Limb (tissue), 2 donors: ENCODE results near the gene SLC11A1.

ENCODE experiments used
- DNase-seq, 2 donors: peaks; one replicate each; pipeline ENCODE4 v3.0.0-alpha.2; 2016; ENCODE audit errors: extremely low spot score in 2 of 2

The SLC11A1 gene, protein sequence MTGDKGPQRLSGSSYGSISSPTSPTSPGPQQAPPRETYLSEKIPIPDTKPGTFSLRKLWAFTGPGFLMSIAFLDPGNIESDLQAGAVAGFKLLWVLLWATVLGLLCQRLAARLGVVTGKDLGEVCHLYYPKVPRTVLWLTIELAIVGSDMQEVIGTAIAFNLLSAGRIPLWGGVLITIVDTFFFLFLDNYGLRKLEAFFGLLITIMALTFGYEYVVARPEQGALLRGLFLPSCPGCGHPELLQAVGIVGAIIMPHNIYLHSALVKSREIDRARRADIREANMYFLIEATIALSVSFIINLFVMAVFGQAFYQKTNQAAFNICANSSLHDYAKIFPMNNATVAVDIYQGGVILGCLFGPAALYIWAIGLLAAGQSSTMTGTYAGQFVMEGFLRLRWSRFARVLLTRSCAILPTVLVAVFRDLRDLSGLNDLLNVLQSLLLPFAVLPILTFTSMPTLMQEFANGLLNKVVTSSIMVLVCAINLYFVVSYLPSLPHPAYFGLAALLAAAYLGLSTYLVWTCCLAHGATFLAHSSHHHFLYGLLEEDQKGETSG

DNA sequence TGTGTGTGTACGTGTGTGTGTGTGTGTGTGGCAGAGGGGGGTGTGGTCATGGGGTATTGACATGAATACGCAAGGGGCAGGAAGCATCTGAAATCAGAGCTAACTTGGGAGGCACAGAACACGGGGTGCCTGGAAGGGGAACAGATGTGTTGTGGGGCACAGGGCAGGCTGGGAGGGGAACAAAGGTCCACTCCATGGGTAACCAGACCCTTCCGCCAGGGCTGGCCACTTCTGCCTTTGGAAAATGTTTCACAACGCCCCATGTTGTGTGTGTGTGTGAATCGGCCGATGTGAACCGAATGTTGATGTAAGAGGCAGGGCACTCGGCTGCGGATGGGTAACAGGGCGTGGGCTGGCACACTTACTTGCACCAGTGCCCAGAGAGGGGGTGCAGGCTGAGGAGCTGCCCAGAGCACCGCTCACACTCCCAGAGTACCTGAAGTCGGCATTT lies at the start of gene SLC11A1:
Gene SLC11A1 (plus strand): TSS at position 358 of the 451 bp plus-strand sequence. CDS start 96 bp downstream, outside the sequence.
- no peak for DNase-seq

DNA sequence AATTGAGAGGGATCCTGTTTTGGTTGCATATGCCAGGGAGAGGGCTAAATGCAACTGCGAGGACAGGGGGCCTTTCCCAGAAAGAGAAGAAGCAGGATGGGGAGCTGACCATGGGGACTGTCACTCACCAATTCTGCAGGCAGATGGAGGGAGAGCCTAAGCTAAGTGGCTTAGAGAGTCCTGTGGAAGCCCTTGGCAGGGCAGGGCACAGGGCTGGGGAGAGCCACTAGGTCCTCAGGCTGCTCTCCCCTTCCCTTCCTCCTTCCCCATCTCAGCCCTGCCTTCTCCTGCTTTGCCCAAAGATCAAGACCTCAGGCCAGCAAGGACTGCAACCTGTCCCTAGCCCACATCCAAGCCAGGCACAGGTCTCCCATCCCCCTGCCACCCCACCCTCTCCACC lies 49.8 kb upstream of the SLC11A1 start:
- DNase-seq, result no peak

DNA sequence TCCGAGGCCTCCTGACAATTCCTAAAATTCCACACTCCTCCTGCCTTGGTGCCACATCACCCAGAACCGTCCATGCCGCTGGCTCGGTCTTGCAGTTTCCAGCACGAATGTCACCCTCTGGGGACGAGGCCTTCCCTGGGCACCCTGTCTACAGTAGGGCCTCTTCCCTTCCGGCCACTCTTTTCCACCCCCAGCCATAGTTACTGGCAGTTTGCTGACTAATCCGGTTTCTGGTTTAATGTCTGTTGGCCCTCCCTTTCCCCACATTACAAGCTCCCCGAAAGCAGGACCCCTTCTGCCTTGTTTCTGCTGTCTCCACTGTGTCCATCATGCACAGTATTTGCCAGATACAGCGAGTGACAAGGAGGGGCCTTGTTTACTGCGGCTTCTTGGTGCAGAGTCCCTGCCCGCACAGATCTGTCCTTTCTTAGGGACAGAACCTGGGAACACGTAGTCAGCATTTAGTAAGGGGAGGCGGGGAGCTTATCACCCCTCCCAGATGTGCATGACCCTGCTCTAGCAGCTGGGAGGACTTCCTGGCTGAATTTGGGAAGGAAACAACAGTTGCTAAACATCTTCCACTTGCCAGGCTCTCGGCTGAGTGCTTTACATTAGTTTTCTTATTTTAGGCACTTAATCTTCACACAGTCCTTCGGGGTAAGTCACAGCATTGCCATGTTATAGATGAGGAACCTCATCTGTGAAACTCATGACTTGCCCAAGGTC lies 49.0 kb upstream of the SLC11A1 start:
- no peak for DNase-seq

DNA sequence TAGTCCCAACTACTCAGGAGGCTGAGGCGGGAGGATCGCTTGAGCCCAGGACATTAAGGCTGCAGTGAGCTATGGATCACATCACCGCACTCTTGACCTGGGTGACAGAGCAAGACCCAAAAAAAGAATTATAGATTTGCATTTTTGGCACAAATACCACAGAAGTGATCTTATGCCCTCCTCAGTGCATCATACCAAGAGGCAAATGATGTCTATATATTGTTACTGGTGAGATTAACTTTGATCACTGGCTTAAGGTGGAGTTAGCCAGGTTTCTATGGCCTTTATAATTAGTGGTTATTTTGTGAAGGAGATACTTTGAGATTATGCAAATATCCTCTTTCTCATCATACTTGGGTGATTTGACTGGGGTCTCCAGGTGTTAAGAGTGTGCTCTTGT lies 47.5 kb upstream of the SLC11A1 start:
- DNase-seq, result no peak

DNA sequence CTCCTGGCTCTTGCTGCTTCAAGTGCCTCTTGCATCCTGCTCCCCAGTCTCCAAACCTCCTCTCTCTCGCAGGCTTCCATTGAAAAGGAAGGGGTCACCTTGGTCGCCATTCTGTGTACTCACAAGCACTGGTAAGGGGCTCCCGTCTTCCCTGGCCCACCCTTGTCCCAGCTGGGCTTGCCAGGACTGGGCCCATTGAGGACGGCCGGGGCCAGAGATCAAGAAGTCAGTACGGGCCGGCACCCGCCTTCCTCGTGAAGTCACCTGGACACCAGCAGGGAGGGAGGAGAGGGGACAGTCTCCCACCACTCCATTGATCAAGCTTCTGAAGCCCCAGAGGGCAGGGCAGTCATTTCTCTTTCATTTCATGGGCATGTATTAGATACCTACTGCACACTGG lies 41.4 kb upstream of the SLC11A1 start:
- DNase-seq, result no peak

DNA sequence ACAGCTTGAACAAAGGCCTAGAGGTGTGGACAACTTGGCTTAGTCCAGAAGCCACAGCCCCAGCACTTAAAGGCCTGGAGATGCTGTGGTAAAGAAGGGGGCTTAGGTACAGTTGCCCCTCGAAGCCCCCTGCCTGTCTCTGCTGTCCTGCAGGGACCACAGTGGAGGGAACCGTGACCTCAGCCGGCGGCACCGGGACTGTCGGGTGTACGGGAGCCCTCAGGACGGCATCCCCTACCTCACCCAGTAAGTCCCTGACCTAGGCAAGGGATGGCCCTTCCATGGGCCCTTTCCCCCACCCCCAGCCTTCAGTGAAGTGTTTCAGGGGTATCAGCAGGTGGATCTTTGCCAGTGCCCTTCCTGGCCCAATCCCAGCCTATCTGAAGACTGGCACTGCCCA lies 40.7 kb upstream of the SLC11A1 start:
- DNase-seq, result no peak

DNA sequence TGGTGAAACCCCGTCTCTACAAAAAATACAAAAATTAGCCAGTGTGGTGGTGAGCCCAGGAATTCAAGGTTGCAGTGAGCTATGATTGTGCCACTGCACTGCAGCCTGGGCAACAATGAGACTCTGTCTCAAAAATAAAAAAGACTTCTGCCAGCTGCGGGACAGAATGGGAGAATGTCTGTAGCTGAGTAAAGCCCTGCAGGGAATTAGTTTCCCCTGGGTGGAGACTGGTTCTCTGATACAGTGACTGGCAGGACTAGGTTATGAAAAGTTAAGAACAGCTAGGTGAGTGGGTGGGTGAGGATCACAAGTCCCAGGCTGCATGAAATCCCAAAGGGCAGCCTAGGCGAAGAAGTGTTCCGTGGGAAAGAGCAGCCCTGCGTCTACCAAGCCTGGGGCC lies 39.2 kb upstream of the SLC11A1 start:
- DNase-seq, result no peak

DNA sequence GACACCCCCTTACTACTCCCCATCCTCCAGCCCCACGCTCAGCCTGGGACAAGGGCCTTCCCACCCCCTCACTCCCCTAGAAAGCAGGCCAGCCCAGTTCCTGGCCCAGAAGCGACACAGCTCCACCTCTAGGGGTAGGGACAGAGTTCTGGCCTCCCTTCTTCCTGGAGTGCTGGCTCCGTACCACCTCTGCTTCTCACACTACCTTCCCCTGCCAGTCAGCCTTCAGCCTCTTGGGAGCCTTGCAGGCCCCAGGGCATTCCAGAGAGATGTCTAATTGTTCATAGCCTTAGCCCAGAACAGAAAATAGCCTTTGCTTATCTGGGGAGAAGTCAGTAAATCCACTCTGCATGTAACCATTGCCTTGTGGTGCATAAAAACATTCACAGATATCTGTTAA lies 38.5 kb upstream of the SLC11A1 start:
- no peak for DNase-seq

DNA sequence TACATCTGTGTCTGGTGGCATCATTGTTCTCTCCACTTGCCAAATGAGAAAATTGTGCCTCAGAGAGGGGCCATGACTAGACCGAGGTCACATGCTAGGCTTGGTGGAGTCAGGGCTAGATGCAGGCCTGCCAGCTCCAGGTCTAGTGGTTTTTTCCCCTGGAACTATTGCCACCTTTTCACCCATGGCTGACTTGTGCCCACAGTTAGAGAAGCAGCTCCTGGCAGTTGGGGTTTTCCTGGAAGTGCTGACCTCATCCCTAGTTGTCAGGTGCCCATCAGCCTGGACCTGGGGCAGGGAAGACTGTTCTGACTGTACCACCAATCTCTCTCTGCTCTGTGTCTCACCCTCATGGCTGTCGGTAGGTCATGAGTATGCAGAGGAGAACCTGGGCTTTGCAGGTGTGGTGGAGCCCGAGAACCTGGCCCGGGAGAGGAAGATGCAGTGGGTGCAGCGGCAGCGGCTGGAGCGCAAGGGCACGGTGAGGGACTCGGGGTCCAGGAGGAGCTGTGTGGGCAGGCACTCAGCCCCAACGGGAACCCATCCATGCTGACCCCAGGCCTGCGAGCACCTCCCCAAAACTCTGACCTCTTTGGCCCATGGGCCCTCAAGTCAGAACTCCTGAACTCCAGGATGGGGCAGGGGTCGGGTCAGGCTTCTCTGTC lies 37.9 kb upstream of the SLC11A1 start:
- DNase-seq, result no peak

DNA sequence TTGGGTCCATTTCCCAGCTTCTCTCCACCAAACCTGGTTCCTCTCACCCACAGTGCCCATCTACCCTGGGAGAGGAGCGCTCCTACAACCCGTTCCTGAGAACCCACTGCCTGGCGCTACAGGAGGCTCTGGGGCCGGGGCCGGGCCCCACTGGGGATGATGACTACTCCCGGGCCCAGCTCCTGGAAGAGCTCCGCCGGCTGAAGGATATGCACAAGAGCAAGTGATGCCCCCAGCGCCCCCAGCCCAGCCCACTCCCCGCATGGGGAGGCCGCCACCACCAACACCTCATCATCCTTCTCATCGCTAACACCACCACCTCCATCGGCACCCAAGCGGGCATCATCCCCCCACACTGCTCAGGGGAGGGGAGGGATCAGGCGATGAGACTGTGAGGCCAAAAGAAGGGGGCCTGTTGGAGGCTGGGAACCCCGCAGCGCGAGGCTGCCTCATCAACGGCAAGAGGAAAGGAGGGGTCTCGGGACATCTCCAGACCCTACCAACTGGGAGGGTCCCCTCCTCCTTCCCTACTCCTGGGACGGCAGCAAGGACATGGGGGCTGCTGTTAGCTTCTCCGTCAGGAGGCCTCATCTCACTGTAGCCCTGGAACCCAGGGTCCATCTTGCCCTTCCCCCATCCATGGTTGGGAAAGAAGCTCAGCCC lies 37.2 kb upstream of the SLC11A1 start:
- no peak for DNase-seq

DNA sequence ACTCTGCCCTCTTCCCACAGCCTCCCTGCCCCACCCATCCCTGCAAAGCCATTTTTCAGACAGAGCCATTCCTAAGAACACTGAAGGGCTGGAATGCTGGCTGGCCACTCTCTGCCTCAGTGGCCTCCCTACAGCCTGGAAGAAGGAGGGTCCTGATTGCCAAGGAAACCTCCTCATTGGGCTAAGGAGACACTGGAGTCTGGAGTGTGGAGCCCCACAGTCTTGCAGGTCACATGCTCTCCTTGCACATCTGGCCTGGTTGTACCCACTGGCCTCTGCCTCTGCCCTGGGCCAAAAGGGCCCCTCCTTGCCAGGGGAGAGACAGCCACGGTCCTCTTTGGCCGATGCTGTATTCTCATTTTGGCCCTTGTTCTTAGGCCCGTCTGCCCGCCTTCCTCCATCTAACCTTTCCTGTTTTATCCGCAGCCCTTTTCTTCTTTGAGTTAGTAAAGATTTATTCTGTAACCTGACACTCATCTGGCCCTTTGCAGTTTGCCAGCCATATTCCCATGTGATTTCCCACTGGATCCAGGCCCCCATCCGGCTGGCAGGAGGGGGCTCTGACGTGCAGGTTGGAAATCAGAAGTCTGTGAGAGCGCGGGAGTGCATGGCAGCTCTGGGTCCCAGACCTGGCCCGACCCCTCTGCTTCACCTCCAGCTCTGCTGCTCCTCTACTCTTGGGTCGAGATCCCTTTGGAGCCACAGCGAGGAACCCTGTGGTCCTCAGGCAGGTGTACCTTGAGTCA lies 36.4 kb upstream of the SLC11A1 start:
- DNase-seq, result no peak

DNA sequence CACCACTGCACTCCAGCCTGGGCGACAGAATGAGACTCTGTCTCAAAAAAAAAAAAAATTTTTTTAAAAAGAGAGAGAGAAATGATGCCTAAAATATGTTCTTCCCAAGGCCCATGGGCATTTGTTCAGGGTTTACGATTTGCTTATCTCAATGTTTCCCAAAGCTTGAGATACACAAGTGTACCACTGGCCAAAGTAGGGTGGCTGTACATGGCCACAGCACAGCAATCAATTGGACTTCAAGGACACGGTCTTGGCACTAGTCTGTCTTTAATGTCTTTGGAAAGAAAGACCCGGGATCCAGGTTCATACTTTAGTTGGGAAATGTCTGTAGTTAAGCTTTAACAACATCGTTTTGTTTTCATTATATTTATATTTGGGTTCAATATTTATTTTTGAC lies 34.9 kb upstream of the SLC11A1 start:
- DNase-seq, result no peak

DNA sequence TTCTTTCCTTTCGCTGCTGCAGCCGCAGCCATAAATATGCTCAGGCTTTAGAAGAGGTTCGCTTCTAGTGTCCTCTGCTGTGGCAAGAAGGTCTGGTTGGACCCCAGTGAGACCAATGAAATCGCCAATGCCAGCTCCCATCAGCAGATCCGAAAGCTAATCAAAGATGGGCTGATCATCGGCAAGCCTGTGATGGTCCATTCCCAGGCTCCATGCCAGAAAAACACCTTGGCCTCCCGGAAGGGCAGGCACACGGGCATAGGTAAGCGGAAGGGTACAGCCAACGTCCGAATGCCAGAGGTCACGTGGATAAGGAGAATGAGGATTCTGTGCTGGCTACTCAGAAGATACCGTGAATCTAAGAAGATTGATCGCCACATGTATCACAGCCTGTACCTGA lies 28.0 kb upstream of the SLC11A1 start:
- no peak for DNase-seq

DNA sequence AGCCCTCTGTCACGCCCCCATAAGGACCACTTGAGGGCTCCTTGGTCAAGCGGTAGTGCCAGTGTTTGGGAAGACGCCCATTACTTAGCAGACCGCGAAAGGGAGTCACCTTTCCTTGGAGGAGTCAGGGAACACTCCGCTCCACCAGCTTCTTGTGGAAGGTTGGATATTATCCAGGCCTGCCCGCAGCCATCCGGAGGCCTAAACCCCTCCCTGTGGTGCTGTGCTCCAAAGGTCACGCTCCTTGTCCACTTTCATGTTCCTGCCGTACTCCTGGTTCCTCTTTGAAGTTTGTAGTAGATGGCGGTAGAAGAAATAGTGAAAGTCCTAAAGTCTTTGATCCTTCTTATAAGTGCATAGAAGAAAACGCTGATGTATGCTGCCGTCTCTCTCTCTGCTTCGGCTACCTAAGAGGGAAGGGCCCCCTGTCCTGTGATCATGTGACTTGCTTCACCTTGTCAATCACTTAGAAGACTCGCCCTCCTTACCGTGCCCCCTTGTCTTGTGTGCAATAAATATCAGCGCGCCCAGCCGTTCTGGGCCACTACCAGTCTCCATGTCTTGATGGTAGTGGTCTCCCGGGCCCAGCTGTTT lies 27.1 kb upstream of the SLC11A1 start:
- DNase-seq, result no peak

DNA sequence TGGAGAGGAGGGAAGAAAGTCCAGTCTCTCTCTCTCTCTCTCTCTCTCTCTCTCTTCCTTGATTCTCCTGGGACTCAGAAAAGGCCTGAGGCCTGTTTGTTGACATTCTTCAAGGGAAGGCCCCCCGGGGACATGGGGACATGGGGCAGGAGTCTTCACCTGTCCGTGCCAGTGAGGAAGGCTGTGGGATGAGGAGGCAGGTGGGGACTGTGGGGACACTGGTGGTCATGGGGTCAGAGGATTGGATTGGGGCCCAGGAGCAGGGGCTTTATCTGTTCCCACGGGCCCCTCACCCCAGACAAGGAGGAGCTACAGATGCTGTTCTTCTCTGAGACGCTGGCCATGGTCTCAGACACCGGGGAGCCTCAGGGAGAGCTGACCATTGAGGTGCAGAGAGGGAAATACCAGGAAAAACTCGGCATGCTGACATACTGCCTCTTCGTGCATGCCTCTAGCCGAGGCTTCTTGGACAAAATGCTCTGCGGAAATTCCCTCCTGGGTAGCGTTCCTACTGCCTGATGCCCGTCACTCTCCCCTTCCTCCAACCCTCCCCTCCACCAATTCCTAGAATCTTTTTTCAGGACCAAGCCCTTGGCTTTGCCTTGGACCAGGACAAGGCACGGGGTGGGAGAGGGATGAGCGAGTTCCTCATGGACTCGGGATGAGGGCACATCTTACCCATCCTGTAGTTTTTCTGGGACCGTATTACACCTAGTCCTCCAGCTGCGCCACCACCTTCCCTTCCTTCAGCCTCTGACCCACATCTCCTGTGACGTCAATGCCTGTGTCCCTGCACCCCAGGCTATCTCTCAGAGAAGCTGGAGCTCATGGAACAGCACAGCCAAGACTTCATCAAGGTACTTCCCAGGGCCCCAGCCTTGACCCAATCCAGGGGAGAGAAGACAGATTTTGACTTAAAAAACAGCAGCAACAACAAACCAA lies 24.6 kb upstream of the SLC11A1 start:
- DNase-seq, result no peak

DNA sequence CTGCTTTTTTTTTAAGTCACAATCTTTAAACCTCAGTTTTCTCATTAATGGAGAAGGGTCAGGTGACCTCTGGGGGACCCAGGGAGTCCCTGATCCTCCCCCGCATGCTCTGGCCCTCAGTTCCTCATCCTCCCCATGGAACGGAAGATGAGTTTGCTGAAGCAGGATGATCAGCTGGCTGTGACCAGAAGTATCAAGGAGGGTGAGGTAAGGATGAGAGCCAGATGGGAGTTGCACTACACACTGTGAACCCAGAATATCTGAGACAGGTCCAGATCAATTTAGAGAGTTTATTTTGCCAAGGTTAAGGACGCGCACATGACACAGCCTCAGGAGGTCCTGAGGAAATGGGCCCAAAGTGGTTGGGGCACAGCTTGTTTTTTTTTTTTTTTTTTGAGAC lies 21.6 kb upstream of the SLC11A1 start:
- no peak for DNase-seq

DNA sequence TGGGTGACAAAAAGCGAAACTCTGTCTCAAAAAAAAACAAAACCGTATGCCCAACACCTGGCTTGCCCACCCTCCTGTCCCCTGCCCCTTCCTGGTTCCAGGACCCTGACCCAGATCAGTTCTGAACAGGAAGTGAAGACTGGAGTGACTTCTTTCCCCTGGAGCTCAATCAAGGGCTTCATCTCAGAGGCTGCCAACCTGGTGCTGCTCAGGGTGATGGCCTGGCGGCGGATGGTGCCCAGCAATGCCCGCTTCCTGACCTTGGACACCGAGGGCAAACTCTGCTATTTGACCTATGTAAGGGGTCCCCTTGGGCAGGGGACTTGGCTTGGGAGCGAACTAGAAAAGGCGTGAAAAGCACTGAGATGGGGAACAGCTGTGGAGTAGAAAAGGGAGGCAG lies 19.5 kb upstream of the SLC11A1 start:
- no peak for DNase-seq

DNA sequence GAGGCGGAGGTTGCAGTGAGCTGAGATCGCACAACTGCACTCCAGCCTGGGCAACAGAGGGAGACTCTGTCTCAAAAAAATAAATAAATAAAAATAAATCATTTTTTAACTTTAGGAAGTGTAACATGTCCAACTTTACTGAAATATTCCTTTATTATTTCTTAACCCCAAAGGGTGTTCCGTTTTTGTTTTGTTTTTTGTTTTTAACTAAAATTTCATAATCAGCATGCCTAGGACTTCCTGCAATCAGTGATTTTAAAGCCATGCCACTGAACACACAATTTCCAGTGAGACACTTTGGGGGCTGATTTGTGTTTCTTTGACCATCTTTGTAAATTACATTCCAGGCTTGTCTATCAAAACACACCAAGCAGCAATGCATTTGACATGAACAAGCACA lies 18.3 kb upstream of the SLC11A1 start:
- DNase-seq, result no peak

DNA sequence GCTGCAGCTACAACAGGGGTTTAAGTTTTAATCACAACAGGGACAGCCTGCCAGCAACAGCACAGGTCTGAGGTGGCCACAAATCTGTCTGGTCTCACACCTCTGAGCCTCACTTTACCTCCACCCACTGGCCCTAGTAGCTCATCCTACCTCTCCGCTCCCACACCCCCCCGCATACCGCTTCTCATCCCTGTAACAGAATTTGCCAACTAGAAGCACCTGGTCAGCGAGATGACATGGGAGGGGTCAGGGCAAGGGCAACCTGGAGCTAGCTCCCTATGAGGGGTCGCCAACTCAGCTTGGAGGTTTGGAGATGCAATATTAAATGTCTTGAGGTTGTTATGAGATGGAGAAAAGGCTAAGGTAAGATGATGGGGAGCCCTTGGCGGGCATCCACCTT lies 17.9 kb upstream of the SLC11A1 start:
- no peak for DNase-seq
